GM18870 (cell line): Measurements from ENCODE around the gene SBF2.

Experiments
- ATAC-seq: cut with Tn5 transposase; IDR thresholded peaks from one replicate; pipeline ENCODE4 v1.9.1; 2021; ENCODE audit warnings: moderate library complexity; ENCODE audit not compliant: unreplicated experiment

SBF2 gene

GRCh38 chr11:10317776-10318526 is 23.9 kb upstream of the SBF2 start:
- peak; percentile 59 for ATAC-seq

- ATAC-seq, result no peak
Observed at GRCh38 chr11:10317151-10317755, 23.2 kb upstream of the SBF2 start.

- ATAC-seq, result no peak
Observed at GRCh38 chr11:10315083-10315482, 21.1 kb upstream of the SBF2 start.

- peak; percentile 84 for ATAC-seq
Observed at GRCh38 chr11:10314199-10315072, 20.4 kb upstream of the SBF2 start.

GRCh38 chr11:10311802-10312201 is 17.8 kb upstream of the SBF2 start:
- no peak for ATAC-seq

GRCh38 chr11:10310301-10310841 is 16.4 kb upstream of the SBF2 start:
- ATAC-seq, result no peak

GRCh38 chr11:10309163-10310093 is 15.4 kb upstream of the SBF2 start:
- no peak for ATAC-seq

GRCh38 chr11:10308201-10308954 is 14.4 kb upstream of the SBF2 start:
- no peak for ATAC-seq

GRCh38 chr11:10307400-10308200 is 13.6 kb upstream of the SBF2 start:
- peak; percentile 63 for ATAC-seq

GRCh38 chr11:10307022-10307399 is 13.0 kb upstream of the SBF2 start:
- no peak for ATAC-seq

- ATAC-seq, result no peak
Observed at GRCh38 chr11:10305964-10306918, 12.2 kb upstream of the SBF2 start.

GRCh38 chr11:10305262-10305963 is 11.4 kb upstream of the SBF2 start:
- ATAC-seq, result no peak

- ATAC-seq, result no peak
Observed at GRCh38 chr11:10304495-10305261, 10.7 kb upstream of the SBF2 start, which contains the start of gene ADM. TSS of gene ADM (plus strand) at chr11:10305073. CDS start at chr11:10305701, 628 bp downstream.

- ATAC-seq, result no peak
Observed at GRCh38 chr11:10303558-10304363, 9.7 kb upstream of the SBF2 start.
